K562 (cell line): ENCODE results near the gene HLTF.

ENCODE experiments used
- ESRRA ChIP-seq: fragments of 450-650 bp; IDR thresholded peaks from 2 replicates; pipeline ENCODE4 v1.6.1; 2014; ENCODE audit warnings: low read depth, mild to moderate bottlenecking, moderate library complexity, borderline replicate concordance
- HBP1 ChIP-seq: fragments of 450-650 bp; formaldehyde crosslinking; IDR thresholded peaks from 2 replicates; pipeline ENCODE4 v1.4.0; 2022; ENCODE audit warnings: missing genetic modification characterization
- NBN ChIP-seq: fragments of 450-650 bp; IDR thresholded peaks from 2 replicates; pipeline ENCODE4 v1.6.1; 2016; ENCODE audit warnings: low read depth, mild to moderate bottlenecking
- REST ChIP-seq, 2 experiments: fragments of 450-650 bp; formaldehyde crosslinking in 1 of 2; IDR thresholded peaks; 2 replicates each; pipeline versions ENCODE4 v1.4.0 to v1.6.1; 2014 to 2020; ENCODE audit warnings: mild to moderate bottlenecking in 2 of 2, borderline replicate concordance in 1 of 2, low read depth in 1 of 2
- U2AF2 ChIP-seq: fragments of 200-400 bp; formaldehyde crosslinking; optimal IDR thresholded peaks from 2 replicates; pipeline ENCODE3; 2017; ENCODE audit warnings: low read depth, mild to moderate bottlenecking, low read length
- YY1 ChIP-seq, 3 experiments: IDR thresholded peaks; 2 replicates each; pipeline ENCODE4 v1.6.1; 2011; ENCODE audit warnings: low read length in 2 of 3, mild to moderate bottlenecking in 2 of 3, moderate library complexity in 2 of 3, borderline replicate concordance in 1 of 3, control low read depth in 1 of 3, low read depth in 1 of 3; ENCODE audit not compliant: insufficient read depth in 3 of 3, insufficient replicate concordance in 2 of 3, control insufficient read depth in 1 of 3, insufficient read length in 1 of 3; ENCODE audit errors: extremely low read depth in 1 of 3
- ZFP91 ChIP-seq: sonication (generic); formaldehyde crosslinking; IDR thresholded peaks from 2 replicates; pipeline ENCODE4 v1.8.0; 2022; ENCODE audit warnings: mild to moderate bottlenecking, missing genetic modification reagents

GRCh38 chr3:149037684-149038083 is 48.6 kb downstream of the HLTF start:
- TF ChIP-seq YY1 (IDR thresholded peaks at IDR 0.05; ENCODE audit: borderline replicate concordance in 1 of 3, control insufficient read depth in 1 of 3, extremely low read depth in 1 of 3, insufficient read depth in 3 of 3, insufficient read length in 1 of 3, insufficient replicate concordance in 2 of 3, low read depth in 1 of 3, low read length in 2 of 3) (no peak), NBN (no peak), ESRRA (no peak), U2AF2 (no peak), REST (IDR thresholded peaks at IDR 0.05; ENCODE audit: borderline replicate concordance) (no peak), REST (CRISPR knock-in tag; IDR thresholded peaks at IDR 0.05; ENCODE audit: low read depth) (no peak), HBP1 (CRISPR knock-in tag) (no peak), ZFP91 (CRISPR knock-in tag) (no peak)
